Measurements from ENCODE around the gene SPEG.

Gene SPEG

DNA sequence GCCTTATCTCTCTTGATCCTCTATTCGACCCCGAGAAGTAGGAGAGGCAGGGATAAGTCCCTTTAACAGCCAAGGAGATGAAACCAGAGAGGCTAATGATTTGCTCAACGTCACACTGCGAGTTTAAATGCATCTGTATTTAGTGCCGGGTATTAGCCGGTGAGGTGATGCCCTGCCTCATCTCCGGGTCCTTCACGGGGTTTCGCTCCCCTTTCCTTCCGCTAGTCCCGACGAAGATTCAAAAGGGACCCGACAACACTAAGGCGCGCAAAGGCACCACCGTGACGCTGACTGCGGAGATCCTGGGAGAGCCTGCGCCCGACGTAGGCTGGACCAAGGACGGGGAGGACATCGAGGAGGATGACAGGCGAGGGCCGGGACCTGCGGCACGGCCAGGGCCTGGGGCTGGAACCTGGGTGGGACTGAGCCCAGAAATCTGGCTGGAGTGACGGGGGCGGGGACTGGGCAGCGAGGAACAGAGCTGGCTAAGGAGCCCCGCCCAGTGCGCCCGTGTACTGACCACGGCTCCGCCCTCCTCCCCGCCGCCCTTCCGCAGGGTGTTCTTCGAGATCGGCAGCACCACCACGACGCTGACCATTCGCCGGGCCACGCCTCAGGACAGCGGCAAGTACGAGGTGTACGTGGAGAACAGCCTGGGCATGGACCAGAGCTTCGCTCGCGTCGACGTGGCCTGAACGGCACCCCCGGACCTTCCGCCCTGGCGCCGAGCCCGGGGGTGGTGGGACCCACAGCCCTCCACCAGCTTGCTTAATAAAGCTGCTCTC, 63.0 kb downstream of the SPEG start:
- TF ChIP-seq, protein P1, sequence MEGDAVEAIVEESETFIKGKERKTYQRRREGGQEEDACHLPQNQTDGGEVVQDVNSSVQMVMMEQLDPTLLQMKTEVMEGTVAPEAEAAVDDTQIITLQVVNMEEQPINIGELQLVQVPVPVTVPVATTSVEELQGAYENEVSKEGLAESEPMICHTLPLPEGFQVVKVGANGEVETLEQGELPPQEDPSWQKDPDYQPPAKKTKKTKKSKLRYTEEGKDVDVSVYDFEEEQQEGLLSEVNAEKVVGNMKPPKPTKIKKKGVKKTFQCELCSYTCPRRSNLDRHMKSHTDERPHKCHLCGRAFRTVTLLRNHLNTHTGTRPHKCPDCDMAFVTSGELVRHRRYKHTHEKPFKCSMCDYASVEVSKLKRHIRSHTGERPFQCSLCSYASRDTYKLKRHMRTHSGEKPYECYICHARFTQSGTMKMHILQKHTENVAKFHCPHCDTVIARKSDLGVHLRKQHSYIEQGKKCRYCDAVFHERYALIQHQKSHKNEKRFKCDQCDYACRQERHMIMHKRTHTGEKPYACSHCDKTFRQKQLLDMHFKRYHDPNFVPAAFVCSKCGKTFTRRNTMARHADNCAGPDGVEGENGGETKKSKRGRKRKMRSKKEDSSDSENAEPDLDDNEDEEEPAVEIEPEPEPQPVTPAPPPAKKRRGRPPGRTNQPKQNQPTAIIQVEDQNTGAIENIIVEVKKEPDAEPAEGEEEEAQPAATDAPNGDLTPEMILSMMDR (IDR thresholded peaks at IDR 0.05; ENCODE audit: low read depth, low read length, missing control alignments) = no peak

GRCh38 chr2:219498280-219499057, 63.8 kb downstream of the SPEG start, which contains the start of gene GMPPA:
GMPPA (plus strand) TSS chr2:219498891; CDS start chr2:219499976, 1,085 bp downstream.
- TF ChIP-seq, protein P1 (IDR thresholded peaks at IDR 0.05; ENCODE audit: low read depth, low read length, missing control alignments) = peak; percentile 5
- in situ Hi-C loops (cut with HindIII; ENCODE audit: low sequenced_read_pairs) = no loop called here
- peak within 1 kb of the TSS; percentile 67 for H3K4me3 ChIP-seq (ENCODE audit: low read depth, low read length)
- peak; percentile 97 for DNase-seq (ENCODE audit: low read depth)

More for the DNA sequence above, 63.0 kb downstream of the SPEG start:
- H3K4me3 ChIP-seq (ENCODE audit: low read depth, low read length) = peak overlapping the region; percentile 67
- no peak for DNase-seq (ENCODE audit: low read depth)
- in situ Hi-C loops (cut with HindIII; ENCODE audit: low sequenced_read_pairs) = no loop called here

- TF ChIP-seq, protein P1 (IDR thresholded peaks at IDR 0.05; ENCODE audit: low read depth, low read length, missing control alignments) = no peak
- in situ Hi-C loops (cut with HindIII; ENCODE audit: low sequenced_read_pairs) = no loop called here
- peak overlapping the region; percentile 67 for H3K4me3 ChIP-seq (ENCODE audit: low read depth, low read length)
- no peak for DNase-seq (ENCODE audit: low read depth)
Measured at GRCh38 chr2:219499058-219499307, 64.3 kb downstream of the SPEG start.

DNA sequence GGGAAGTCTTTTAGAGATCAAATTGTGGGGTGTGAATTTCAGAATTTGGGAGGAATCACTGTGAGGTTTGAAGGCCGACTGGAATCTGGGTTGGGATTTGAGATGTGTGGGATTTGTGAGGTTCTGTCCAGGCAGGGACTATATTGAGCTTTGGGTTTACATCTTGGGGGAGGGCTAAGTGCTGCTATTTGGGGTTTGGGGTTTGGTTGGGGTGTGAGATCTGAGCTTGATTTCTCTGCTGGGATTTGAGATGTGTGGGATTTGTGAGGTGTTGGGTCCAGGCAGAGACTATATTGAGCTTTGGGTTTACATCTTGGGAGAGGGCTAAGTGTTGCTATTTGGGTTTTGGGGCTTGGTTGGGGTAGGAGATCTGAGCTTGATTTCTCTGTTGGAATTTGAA, 64.9 kb downstream of the SPEG start:
- no peak for DNase-seq (ENCODE audit: low read depth)
- peak overlapping the region; percentile 67 for H3K4me3 ChIP-seq (ENCODE audit: low read depth, low read length)
- in situ Hi-C loops (cut with HindIII; ENCODE audit: low sequenced_read_pairs) = no loop called here
- TF ChIP-seq, protein P1 (IDR thresholded peaks at IDR 0.05; ENCODE audit: low read depth, low read length, missing control alignments) = no peak

- no peak overlapping the region for H3K4me3 ChIP-seq (ENCODE audit: low read depth, low read length)
- no peak for DNase-seq (ENCODE audit: low read depth)
- TF ChIP-seq, protein P1 (IDR thresholded peaks at IDR 0.05; ENCODE audit: low read depth, low read length, missing control alignments) = peak; percentile 41
- in situ Hi-C loops (cut with HindIII; ENCODE audit: low sequenced_read_pairs) = no loop called here
Measured at GRCh38 chr2:219500135-219500534, 65.5 kb downstream of the SPEG start.

DNA sequence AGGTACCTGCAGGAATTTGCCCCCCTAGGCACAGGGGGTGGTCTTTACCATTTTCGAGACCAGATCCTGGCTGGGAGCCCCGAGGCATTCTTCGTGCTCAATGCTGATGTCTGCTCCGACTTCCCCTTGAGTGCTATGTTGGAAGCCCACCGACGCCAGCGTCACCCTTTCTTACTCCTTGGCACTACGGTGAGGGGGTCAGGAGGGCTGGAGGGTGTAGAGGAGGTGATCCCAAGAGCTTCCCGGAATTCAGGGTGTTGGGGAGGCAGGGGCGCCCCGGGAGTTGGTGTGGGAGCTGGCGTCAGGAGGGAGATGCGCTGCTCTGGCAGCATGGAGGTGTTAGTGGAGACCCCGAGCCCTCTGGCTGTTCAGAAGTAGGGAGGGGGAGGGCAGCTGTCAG, 67.2 kb downstream of the SPEG start:
- H3K4me3 ChIP-seq (ENCODE audit: low read depth, low read length) = no peak overlapping the region
- no peak for DNase-seq (ENCODE audit: low read depth)
- in situ Hi-C loops (cut with HindIII; ENCODE audit: low sequenced_read_pairs) = no loop called here
- TF ChIP-seq, protein P1 (IDR thresholded peaks at IDR 0.05; ENCODE audit: low read depth, low read length, missing control alignments) = no peak

Measured in astrocyte of the cerebellum (primary cell).